Measurements from ENCODE around the gene WDR7. TPM values are rescaled to one million over a fixed set of nuclear protein-coding genes. Genes with fewer than 3 reads are reported as not detected.
A peak's percentile ranks its signal among the peaks of the same experiment; 100 is the strongest.

WDR7 gene
- total RNA-seq, result 10 to 100 TPM; 24.0 to 32.6 (median 30.0) TPM
- polyA plus RNA-seq, result 1 to 10 TPM; 3.1 to 4.8 TPM
- long read RNA-seq, donor 1, full-length matches to known transcripts, result 2 of 14 reads
- long read RNA-seq, donor 1, partial matches to known transcripts, result 11 of 14 reads
- long read RNA-seq, donor 1, other reads (novel, unspliced or antisense), result 1 of 14 reads
- long read RNA-seq, donor 2, partial matches to known transcripts, result 15 of 18 reads
- long read RNA-seq, donor 2, other reads (novel, unspliced or antisense), result 3 of 18 reads
- long read RNA-seq, donor 3, full-length matches to known transcripts, result 2 of 35 reads
- long read RNA-seq, donor 3, partial matches to known transcripts, result 26 of 35 reads
- long read RNA-seq, donor 3, other reads (novel, unspliced or antisense), result 7 of 35 reads

DNA sequence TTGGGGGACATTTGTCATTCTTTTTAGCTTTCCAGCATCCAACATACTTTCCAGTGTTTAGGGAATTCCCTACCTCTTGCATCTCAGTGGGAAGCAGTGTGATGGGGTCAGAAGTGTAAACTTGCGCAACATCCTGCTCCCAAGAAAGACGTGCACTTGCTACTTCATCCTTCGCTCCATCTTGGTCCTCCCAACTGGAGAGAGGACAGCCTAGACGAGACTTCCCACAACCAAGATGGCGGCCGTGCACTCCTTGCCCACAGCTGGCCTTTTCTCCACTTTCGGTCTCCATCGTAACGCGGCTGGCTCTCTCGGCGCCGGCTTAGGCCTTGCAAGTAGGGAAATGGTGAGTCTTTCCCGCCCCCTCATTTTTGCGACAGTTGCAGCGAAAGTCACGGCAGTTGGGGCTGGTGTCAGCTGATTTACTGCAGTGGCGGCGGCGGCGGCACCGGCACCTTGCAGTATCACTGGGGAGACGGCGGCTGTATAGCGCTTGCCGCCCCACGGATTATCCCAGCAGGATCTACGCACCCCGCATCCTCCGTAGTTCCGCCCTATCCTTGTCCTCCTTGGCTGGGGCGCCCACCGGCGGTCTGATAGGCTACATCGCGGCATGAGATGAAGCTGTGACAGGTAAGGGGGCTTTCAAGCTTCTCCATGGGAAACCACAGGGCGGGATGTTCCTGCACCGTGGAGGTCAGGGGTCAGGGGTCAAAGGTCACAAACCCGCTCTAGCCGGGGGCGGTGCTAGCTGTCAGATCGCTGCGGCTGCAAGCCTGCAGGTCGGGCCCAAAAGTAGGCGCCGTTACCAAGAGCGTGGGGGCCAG is at the start of gene WDR7:
Gene WDR7 (plus strand): TSS at position 416 of the 827 bp plus-strand sequence. CDS start 21,157 bp downstream, outside the sequence.
- intact Hi-C loops (cut with DNase I), result no loop called here
- 1% methylated on average over 47 of the region's 47 CpGs for WGBS, 2 donors
- no peaks in the 10 kb centered on the region for H3K36me3 ChIP-seq
- ATAC-seq (peak; percentile 99 to 100 (median 99)), DNase-seq (peak; percentile 94 to 98)
- H3K4me1 ChIP-seq, result peaks cover 3 to 58% (median 17%) of the 10 kb centered on the region in 9 donors
- H3K9me3 ChIP-seq, result peaks cover 0 to 9% (median 0%) of the 10 kb centered on the region in 11 donors
- peak within 1 kb of the TSS; percentile 61 to 98 (median 88) for H3K4me3 ChIP-seq
- H3K27ac ChIP-seq, result peak within 1 kb of the TSS; percentile 45 to 92 (median 85)
- H3K27me3 ChIP-seq, result no peaks in the 10 kb centered on the region
- peak in 4 of 9 donors; percentile 20 to 48 (median 34) for TF ChIP-seq CTCF (IDR thresholded peaks at IDR 0.05)

DNA sequence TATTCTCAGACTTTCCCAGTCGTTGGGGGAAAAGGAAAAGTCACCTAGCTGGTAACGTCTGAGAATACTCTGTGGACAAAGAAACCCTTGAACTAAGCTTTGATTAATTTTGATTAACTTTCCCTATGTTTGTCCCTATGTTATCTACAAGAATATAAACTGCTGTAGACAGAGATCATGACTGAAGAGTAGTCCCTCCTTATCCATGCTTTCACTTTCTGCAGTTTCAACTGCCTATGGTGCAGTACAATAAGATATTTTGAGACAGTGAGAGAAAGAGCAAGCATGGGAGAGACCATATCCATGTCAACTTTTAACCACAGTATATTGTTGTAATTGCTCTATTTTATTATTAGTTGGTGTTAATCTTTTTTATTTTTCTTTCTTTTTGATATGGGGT is 44.5 kb upstream of the WDR7 start:
- ATAC-seq, result no peak
- WGBS, 2 donors, result 87 to 88% methylated on average over 2 of the region's 2 CpGs
- H3K36me3 ChIP-seq, result peaks cover 0 to 100% (median 41%) of the 10 kb centered on the region in 9 donors

DNA sequence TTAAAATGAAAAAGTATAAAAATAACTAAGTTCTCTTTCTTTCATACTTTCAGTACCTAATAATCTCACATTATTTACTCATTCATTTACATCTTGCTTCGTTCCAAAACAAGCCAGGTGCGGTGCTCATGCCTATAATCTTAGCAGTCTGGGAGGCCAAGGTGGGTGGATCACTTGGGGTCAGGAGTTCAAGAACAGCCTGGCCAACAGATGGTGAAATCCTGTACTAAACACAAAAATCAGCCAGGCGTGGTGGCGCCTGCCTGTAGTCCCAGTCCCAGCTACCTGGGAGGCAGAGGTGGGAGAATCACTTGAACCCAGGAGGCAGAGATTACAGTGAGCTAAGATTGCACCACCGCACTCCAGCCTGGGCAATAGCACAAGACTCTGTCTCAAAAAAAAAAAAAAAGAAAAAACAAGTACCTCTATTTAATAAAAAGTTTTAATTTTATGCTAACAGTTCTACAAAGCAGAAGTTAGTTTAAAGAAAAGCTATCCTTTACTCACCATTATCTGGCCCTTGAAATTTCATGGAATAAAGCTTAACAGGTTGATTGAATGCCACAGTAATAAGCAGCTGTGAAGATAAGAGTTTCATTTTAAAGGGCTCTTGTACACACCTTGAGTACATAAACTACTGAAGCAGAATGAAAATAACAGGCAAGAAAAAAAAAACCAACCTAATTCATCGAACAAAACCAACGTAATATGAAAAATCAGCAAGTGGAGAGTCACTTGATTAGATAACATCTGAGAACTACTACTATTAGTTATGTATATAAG is 35.2 kb upstream of the WDR7 start:
- Histone ChIP-seq H3K27ac (no peak overlapping the region), H3K9me3 (no peaks in the 10 kb centered on the region), H3K36me3 (peaks cover 0 to 100% (median 49%) of the 10 kb centered on the region in 9 donors), H3K27me3 (no peaks in the 10 kb centered on the region), H3K4me1 (no peaks in the 10 kb centered on the region), H3K4me3 (no peak overlapping the region)
- intact Hi-C loops (cut with DNase I), result no loop called here
- 85 to 89% methylated on average over 7 of the region's 7 CpGs for WGBS, 2 donors
- no peak for TF ChIP-seq CTCF (IDR thresholded peaks at IDR 0.05)
- no peak for DNase-seq
- ATAC-seq, result no peak

More for the DNA sequence above, 44.5 kb upstream of the WDR7 start:
- intact Hi-C loops (cut with DNase I), result no loop called here
- H3K4me1 ChIP-seq, result peaks cover 0 to 18% (median 8%) of the 10 kb centered on the region in 9 donors
- DNase-seq, result no peak
- TF ChIP-seq CTCF (IDR thresholded peaks at IDR 0.05), result no peak
- H3K9me3 ChIP-seq, result no peaks in the 10 kb centered on the region
- no peak overlapping the region for H3K4me3 ChIP-seq
- H3K27me3 ChIP-seq, result no peaks in the 10 kb centered on the region
- no peak overlapping the region for H3K27ac ChIP-seq

- 73% methylated on average over 2 of the region's 2 CpGs for WGBS, 2 donors
- H3K9me3 ChIP-seq, result no peaks in the 10 kb centered on the region
- H3K27me3 ChIP-seq, result no peaks in the 10 kb centered on the region
- H3K4me3 ChIP-seq, result no peak overlapping the region
- no peak for DNase-seq
- no peak overlapping the region for H3K27ac ChIP-seq
- ATAC-seq, result no peak
- intact Hi-C loops (cut with DNase I), result no loop called here
- H3K36me3 ChIP-seq, result peaks cover 0 to 52% (median 0%) of the 10 kb centered on the region in 9 donors
- TF ChIP-seq CTCF (IDR thresholded peaks at IDR 0.05), result no peak
- H3K4me1 ChIP-seq, result peaks cover 0 to 57% (median 25%) of the 10 kb centered on the region in 9 donors
These were observed 23.2 kb upstream of the WDR7 start for GRCh38 chr18:56627991-56628390.
